ENCODE data around the gene RNF141.

Gene RNF141

DNA sequence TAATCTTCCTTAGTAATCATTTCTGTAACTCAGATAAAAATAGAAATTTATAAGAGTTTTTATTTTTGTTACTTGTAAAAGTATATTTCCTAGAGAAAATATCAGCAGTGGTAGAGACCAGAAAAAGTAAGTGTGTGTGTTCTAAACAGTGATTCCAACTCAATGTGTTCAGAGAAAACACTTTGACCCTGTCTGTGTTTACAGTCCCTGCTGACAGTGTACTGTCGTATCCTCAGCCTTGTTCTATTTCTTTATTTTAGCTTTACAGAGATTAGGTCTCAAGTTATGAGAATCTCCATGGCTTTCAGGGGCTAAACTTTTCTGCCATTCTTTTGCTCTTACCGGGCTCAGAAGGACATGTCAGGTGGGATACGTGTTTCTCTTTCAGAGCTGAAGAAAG is 17.3 kb upstream of the RNF141 start:
- no peak for DNase-seq

DNA sequence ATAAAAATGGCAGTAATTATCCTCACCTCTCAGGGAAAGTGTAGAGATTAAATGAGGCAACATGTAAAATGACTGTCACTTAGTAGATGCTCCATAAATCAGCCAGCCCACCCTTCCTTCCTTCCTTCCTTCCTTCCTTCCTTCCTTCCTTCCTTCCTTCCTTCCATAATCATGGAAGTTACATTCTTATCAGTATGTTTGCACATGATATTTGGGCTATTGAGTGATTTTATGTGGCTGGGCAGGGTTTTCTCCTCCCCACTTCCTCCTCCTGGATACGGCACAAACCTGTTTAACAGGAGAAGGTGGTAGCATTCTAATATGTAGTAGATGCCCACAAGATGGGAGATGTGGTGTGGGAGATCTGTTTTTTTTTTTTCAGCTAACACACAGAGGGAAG is 15.6 kb upstream of the RNF141 start:
- DNase-seq: no peak

DNA sequence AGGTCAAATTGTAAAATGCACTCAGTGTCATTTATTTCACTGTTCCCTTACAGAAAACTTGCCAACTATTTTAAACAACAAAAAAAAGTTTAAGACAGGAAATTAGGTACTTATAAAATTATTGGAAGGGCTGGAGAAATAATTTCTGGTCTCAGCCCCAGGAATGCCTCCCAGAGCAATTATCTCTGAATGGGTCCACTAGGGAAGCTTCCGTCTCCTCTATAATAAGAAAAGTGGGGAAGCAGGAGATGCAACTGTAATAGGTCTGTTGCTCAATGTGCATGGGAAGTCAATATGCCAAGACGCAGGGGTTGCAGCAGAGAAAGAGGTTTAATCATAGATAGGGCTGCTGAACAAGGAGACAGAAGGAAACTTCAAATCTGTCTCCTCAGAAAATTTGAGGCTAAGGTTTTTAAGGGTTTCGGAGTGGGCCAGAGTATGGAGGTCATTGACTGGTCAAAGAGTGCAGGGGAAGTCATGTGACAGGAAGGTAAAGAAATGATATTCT is 10.9 kb upstream of the RNF141 start:
- no peak for DNase-seq

DNA sequence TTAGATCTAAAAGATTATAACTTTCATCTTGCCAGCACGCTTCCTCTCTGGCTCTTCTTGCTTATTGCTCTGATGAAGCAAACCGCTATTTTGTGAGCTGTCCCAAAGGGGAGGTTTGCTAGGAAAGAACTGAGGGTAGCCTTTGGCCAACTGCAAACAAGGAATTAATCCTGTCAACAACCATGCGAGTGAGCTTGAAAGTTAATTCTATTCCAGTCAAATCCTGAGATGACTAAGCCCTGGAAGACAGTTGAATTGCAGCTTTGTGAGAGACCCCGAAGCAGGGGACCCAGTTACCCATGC is 10.3 kb upstream of the RNF141 start:
- DNase-seq: no peak

DNA sequence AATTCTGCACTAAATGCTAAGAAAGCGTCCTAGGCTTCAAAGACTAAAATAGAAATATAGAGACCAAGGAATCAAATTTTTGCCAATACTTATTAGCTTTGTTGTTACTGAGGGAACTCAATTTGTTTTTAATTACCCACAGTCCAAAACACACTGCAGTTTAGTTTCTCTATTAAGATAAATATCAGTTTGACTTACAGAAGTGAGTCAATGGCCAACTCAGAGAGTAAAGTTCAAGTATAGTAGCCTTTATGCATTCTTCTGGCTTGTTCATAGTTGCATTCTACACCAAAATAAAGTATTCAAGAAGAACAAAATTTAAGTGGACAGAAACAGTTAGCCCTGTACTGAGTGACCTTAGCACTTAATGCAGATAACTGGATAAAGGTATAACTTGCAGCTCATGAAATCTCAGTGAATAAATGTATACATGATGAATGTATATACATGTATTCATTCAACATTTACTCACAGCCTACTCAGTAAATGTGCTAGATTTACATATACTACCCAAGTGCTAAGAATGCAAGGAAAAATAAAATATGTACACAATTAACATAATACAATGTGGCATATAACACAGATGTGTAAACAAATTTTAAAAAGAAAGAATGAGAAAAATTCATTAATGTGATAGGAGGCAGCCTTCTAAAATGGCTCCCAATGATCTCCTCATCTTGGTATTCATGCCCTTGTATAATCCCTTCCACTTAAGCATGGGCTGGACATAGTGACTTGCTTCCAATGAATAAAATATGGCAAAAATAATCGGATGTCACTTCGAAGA is 9.7 kb upstream of the RNF141 start:
- DNase-seq: no peak

DNA sequence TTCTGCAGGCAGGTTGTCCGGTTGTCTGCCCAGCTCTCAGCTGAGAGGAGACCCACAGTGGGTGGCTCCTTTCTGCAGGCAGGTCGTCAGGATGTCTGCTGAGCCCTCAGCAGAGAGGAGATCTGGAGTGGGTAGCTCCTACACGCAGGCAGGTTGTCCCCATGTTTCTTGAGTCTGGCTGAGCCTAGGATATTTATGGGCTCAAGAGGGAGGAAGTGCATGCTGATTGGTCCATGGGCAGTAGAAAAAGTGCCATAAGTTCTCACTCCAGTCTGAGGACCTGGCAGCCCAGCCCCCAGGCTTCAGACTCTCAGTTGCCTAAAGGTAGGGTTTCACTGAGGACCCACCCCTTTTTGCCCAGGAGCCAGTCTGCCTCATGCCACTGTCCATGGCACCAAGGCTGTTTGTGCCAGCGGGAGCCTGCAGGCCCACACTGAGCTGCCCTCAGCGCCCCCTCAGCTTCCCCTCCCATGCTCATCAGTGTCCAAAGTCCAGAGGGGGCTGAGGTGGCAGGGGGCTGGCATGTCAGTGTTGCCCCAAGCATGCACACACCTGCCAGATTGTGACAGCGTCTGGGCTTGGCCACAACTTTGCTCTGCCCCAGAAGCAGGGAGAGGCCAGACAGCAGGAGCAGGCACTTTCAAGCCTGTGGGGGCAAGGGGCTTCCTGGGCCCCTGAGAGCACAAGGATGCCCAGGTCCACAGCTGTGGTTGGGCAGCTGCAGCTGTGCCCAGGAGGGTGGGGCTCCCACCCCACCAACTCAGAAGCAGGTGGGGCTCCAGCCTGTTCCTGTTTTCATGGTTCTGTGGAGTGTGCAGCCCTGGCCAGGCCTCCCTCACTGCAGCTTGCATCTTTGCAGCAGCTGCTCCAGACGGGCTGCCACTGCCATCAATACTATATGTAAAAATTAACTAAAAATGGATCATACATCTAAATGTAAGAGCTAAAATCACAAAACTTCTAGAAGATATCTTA is 3.8 kb upstream of the RNF141 start:
- no peak for DNase-seq

DNA sequence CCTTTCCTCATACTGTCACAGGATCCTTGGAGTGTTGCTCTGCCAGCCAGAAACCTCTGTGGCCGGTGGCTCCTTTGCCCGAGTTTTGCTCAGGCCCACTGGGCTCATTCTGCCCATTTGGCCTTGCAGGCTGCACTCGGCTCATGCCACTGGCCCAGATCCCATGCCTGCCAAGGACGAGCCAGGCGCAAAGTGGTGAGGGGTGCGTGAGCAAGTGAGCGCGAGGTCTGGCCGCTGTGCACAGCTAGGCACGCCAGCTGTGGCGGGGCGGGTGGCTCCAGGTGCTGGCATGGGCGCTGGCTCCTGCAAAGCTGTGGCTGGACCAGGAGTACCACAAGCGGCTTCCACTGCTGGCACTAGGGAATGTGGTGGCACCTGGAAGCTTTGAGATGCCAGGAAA is 2.8 kb upstream of the RNF141 start:
- no peak for DNase-seq

DNA sequence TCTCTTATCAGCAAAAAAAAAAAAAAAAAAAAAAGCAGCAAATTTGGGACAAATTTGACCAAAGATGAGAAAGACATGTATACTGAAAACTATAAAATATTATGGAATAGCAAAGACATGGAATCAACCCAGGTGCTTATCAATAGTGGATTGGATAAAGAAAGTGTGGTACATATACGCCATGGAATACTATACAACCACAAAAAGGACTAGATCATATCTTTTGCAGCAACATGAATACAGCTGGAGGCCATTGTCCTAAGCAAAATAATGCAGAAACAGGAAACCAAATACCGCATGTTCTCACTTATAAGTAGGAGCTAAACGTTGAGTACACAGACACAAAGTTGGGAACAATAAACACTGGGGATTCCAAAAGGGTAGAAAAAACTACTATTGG is 1.8 kb upstream of the RNF141 start:
- DNase-seq: no peak

DNA sequence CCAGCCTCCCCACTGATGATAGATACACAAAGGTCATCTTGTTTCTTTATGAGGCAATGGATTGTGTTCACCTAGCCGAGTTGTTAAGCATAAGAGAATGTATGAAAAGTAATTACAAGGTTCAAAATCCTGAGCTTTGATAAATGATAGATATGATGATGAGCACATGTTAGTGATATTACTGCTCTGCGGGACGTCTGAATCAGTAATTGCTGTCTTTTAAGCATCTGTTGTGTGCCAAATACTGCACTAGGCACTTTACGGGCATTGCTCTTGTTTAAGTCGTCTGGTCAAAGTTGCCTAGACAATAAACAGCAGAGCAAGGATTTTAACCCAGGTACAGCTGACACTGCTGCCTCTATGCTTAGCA is 559 bp upstream of the RNF141 start:
- DNase-seq: no peak

DNA sequence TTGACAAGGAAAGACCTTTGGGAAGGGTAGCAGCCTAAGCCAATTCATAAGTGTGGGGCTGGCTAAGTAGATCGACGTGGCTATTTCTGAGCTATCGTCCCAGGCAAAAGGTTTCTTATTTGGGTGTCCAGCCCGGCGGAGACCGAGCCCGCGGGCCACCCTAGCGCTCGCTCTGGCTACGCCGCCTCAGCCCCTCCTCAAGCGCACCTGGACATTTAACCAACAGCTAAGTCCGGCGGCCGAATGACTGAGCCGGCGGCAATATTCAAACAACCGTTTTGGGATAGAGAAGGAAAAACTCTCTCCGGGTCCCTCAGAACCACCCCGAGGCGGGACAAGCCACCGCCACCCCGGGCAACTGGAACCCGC is 457 bp downstream of the RNF141 start:
- no peak for DNase-seq

DNA sequence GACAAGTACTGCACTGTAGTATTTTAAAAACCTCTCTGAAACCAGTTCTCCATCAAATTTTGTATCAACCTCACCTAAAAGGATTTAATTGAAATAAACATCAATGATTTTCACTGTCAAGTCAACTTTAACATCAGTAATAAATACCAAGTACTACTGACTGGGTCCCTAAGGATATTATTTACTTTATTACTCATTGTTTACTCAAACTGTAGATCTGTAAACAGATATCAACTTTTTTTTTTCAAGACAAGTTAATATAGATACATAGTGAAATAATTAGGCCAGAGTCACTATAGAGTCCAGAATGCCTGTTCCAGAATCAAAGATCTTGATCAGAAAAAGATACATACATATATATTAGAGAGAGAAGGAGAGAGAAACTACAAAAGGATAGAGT is 1.6 kb downstream of the RNF141 start:
- no peak for DNase-seq

DNA sequence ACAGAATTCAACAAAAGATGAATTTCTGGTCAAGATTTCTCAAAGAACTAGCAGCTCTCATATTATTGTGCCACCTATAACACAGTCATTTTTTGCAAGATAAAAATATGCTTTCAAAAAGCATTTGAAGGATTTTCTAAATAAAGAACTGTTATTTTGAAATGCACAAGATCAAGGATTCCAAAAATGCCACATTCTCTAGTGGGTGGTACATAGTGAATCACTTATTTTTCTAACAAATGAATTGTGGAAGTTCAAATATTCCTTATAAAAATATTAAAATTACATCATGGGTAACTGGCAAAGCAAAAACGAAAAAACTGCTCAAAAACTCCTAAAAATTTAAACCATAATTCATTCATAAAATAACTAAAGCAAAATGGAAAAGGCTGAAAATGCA is 2.1 kb downstream of the RNF141 start:
- no peak for DNase-seq

DNA sequence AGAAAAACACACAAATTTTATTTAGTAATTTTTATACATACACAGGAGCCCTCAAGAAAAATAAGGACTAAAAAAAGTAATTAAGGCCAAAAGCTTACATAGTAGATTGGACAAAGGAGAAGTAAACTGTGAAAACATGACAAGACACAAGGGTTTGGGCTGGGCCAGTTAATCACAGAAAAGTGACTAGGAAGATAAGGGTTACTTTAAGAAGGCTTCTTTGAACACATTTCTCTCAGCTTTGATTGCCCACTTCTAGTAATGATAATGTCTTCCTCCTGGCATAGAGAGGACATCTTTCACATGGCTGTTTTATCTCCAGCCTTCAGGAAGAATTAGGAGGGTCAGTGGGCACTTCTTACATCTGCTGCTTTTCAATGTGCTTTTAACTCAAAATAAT is 3.4 kb downstream of the RNF141 start:
- DNase-seq: no peak

DNA sequence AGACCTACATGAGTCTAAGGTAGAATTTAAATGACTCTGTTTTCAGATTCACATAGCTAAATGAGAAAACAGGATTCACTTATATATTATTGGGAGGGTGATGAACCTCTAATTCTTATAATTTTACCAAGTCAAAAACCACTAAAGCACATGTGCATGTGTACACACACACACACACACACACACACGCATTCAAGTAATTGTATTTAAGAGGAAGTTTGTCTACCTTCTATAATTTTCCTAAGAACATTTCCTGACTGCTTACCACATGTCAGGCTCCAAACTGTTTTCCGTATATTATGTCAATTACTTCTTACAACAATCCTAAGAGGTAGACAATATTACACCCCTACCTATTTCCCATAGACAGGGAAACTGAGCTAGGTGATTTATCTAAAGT is 6.7 kb downstream of the RNF141 start:
- DNase-seq: no peak

DNA sequence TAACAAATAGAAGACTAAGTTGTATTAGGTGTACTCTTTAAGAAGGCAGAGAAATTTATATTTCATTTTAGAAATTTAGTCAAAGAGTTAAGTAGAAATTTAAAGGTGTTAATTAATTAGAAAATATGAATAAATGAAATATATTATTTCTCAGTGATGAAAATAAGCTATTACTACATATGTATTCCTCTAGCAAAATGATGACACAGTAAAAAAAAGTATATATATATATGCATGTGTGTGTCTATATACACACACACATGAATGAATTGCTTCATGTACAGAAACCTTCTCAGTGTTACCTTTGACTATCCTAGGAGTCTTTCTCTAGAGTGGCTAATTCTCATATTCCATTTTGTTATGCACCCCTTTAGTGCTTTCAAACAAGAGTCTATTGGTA is 7.7 kb downstream of the RNF141 start:
- no peak for DNase-seq

DNA sequence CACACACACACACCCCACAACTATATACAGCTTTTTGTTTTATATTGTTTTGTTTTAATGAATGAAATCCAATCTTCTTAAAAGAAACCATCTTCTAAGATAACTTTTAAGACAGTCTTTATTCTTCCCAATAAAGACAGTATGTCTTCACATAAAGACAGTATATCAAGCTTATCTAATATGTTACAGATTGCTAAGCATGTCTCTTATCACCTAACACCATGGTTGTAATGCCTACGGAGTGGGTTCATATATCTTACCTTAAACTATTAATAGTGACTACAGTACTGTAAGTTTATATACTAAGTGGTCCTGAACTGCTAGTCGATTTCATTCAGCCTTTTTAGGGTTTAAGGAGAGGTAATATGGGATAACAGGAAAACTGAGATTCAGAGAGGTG is 8.5 kb downstream of the RNF141 start:
- no peak for DNase-seq

DNA sequence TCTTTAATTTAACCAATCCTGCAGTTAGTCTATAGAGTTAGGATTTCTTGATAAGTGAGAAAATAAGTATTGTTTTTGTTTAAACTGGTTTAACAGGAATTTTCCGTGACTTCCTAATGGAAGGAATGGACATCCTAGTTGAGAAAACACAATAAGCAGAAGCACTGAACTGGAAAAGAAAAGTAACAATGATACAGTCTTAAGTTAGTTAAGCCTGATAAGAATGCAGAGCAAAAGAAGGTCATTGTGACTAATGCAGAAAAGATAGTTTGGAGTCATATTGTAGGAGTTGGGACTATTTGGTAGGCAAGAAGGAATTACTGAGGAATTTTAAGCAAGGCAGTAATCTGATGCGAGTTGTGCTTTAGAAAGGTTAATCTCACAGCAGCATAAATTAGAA is 11.7 kb downstream of the RNF141 start:
- no peak for DNase-seq

DNA sequence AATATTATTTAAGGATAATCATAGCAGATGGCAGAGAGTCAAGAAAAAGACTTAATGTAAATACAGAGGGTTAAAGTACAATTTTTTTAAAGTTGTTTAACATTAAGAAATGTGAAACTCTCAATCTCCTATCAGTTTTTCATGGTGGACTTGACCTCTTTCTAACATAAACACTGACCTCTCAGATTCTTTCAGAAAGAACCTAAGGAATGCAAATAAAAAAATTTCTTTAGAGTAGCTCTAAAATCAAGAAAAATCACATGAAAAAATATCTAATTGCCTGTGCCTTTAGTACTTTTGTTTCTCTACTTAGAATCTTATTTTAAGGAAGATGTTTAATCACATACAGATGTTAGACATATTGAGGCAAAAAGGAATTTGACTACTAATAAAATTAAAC is 12.9 kb downstream of the RNF141 start:
- no peak for DNase-seq

DNA sequence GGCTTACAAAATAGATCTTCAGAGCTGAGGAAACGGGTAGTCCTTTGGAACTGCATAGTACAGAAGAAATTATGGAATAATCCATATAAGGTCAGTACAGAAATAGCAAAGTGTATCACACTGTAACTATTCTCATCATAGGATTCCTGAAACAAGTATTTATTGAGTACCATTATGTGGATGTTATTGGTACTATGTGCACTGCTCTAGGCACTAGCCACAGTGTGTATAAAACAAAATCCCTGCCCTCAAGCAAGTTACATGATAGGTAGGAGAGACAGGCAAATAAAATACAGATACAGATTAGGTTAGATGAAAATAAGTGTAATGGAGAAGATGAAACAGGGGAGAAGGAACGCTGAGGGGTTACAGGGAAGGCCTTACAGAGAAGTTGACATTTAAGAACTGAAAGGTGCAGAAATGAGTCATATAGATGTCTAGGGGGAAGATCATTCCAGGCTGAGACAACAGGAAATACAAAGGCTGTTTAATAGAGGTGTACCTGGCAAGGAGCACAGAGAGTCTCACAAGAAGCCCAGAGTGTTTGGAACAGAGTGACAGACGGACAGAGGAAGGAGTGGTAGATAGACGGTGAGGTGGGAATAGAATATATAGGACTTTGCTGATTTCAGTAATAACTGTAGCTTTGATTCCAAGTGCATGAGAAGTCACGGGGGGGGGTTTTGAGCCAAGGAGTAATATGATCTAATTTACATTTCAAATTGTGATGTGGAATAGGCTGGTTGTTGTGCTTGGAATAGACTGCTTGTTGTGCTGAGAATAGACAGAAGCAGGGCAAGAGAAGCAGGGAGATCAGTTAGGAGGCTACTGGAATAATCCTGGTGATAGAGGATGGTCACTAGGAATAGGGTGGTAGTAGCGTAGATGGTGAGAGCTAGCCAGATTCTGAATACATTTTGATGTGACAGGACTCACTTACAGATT is 13.7 kb downstream of the RNF141 start:
- no peak for DNase-seq

DNA sequence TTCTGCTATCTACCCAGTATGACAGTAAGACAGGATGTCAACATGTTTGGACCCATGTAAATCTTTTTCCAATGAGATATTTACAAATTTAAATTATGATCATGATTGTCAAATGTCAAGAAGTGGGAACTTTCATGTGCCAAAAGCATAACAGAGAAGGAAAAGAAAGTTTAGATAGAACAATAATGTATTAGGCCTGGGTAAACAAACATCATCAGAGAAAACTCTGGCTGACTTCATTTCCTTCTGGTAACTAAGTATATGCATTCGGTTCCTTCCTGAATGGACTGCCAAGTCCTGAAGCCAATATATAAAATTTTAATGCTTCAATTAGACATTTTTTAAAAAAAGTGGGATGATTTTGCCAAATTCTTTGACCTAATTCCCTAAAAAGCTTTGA is 16.5 kb downstream of the RNF141 start:
- no peak for DNase-seq

DNA sequence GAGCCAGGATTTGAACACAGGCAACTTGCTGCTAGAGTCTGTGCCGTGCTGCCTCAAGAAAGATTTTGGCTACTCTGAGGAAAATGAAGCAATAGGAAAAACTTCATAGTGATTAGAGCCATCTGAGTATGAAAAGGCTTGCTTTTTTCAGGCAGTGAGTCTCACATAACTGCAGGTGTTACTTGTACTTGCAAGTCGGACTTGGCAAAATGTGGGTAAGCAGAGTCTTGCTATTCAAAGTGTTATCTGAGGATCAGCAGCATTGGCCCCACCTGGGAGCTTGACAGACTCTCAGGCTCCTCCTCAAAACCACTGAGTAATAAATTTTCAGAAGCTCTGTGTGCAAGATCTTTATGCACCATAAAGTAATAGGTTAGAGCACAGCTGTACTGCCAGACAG is 18.1 kb downstream of the RNF141 start:
- DNase-seq: no peak

DNA sequence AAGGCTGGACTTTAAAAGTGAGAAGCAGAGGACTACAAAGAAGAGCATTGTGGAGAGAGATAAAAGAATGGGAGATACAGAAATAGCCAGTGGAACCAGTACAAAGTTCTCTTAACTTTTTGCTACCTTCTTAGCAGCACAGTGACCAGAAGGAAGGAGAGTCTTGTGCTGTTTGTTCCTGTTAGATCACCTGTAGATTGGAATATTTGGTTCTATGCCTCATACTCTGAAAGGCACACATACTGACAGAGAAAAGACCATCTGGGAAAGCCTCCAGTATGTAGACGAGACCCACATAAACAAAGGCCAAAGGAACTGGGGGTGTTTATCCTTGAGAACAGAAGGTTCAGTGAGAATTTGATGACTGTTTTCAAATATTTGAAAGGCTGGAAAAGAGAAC is 18.7 kb downstream of the RNF141 start:
- DNase-seq: no peak

DNA sequence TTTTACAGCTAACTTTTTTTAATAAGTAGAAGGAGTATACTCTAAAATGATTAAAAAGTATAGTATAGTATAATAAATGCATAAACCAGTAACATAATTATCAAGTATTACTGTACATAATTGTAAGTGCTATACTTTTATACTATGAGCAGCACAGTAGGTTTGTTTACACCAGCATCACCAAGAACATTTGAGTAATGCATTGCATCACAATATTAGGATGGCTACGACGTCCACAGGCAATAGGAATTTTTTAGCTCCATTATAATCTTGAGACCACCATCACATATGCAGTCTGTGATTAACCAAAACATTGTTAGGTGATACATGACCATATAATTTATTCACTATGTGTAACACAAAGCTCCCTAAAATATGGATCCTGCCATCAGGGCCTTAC is 20.4 kb downstream of the RNF141 start:
- no peak for DNase-seq

All from NCI-H187 (cell line).